GM21786 (cell line): Measurements from ENCODE around the gene AKR1C8.
"Not testable (repeated sequence)": the region's sequence is repeated elsewhere in the genome, so short reads cannot be mapped to it uniquely, and the experiment has no call there.

Experiments used
- ATAC-seq: cut with Tn5 transposase; IDR thresholded peaks from one replicate; pipeline ENCODE4 v1.9.1; 2021; ENCODE audit not compliant: unreplicated experiment

Gene AKR1C8

GRCh38 chr10:5184987-5185775 is at the start of gene AKR1C8:
AKR1C8 (minus strand) TSS chr10:5185150; CDS start chr10:5185104, 46 bp downstream.
- no peak for ATAC-seq

DNA sequence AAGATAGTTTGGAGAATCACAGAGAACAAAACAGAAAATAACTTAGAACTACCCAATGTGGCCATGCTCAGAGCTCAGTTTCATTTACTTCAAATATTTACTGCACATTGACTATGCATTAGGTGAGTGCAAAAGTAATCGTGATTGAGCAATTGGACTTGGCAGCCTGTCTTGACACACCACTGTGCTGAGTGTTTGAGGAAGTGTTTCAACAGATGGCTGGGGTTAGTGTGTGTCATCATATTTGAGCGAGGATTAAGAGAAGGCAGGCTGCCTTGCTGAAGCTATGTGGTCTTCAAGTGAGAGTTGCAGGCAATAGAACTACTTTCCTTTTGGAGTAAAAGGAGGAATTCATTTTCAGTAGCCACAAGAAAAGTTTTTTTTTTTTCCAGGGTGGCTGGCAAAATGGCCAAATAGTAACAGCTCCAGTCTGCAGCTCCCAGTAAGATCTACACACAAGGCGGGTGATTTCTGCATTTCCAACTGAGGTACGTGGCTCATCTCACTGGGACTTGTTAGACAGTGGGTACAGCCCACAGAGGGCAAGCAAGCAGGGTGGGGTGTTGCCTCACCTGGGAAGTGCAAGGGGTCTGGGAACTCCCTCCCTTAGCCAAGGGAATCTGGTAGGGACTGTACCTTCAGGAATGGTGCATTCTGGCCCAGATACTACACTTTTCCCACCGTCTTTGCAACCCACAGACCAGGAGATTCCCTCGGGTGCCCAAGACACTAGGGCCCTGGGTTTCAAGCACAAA is 49.3 kb upstream of the AKR1C8 start:
- ATAC-seq, result no peak

DNA sequence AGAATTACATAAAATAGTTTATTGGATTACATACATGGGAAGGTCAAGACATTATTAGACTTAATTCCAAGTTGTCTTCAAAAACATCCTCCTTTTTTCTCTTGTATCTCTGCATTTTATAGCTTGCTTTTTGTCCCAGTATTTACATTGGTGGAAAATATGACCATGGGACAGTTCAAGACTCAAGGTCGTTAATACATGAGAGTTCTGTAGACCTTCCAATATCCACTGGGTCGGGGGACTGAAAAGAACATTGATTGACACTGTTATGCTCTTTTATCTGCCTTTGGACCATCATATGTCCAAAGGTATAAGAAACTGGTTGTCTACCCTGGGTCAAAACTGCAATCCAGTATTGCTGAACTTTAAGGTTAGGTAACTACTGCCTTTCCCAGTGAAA is 48.4 kb upstream of the AKR1C8 start:
- no peak for ATAC-seq

DNA sequence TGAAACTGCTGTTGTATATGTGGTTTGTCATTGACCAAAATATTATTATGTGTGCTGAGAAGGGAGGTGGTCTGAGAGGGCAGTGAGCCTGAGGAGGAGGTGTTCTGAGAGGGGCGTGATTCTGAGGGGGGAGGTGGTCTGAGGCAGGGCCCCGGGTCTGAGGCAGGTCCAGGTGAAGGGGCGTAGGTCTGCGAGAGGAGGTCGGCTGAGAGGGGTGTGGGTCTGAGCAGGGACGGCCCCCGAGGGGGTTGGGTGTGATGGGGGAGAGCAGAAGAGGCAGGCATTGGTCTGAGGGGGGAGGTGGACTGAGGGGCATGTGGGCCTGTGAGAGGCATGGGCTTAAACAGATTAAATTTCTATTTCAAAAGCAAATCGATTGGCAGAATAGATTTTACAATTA is 44.1 kb upstream of the AKR1C8 start:
- no peak for ATAC-seq

DNA sequence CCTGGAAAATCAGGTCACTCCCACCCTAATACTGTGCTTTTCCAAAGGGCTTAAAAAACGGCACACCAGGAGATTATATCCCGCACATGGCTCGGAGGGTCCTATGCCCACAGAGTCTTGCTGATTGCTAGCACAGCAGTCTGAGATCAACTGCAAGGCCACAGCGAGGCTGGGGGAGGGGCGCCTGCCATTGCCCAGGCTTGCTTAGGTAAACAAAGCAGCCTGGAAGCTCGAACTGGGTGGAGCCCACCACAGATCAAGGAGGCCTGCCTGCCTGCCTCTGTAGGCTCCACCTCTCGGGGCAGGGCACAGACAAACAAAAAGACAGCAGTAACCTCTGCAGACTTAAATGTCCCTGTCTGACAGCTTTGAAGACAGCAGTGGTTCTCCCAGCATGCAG is 38.0 kb upstream of the AKR1C8 start:
- not testable (repeated sequence) for ATAC-seq

DNA sequence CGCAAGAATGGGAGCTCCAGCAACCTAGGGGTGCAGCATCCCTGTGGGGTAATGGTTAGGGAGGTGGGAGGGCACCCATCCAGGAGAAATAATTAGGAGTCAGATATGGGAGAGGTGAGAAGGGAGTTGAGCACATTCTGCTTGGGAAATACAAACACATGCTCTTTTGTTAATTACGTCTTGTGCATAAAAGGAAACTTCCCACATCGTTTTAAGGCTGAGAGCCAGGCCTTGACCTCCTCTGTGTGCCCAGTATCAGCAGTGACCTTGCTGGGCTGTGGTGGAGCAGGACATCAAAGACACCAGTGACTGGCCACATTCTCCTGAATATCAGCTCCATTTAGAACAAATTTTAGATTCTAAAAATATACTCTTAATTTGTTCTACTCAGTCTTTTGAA is 34.3 kb upstream of the AKR1C8 start:
- ATAC-seq, result no peak

GRCh38 chr10:5216801-5217200 is 31.9 kb upstream of the AKR1C8 start:
- ATAC-seq, result no peak

- ATAC-seq, result no peak
Measured at GRCh38 chr10:5211696-5212536, 27.0 kb upstream of the AKR1C8 start.

DNA sequence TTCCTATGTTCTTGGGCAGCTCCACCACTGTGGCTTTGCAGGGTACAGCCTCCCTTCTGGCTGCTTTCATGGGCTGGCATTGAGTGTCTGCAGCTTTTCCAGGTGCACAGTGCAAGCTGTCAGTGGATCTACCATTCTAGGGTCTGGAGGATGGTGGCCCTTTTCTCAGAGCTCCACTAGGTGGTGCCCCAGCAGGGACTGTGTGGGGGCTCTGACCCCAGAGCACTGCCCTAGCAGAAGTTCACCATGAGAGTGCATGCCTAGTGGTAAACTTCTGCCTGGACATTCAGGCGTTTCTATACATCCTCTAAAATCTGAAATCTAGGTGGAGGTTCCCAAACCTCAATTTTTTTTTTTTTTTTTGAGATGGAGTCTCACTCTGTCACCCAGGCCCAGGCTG is 25.3 kb upstream of the AKR1C8 start:
- ATAC-seq, result not testable (repeated sequence)

DNA sequence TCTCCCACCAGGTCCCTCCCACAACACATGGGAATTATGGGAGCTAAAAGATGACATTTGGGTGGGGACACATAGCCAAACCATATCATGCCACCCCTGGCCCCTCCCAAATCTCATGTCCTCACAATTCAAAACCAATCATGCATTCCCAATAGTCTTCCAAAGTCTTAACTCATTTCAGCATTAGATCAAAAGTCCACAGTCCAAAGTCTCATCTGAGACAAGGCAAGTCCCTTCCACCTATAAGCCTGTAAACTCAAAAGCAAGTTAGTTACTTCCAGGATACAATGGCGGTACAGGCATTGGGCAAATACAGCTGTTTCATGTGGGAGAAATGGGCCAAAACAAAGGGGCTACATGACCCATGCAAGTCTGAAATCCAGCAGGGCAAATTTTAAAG is 24.8 kb upstream of the AKR1C8 start:
- ATAC-seq, result not testable (repeated sequence)

- no peak for ATAC-seq
Measured at GRCh38 chr10:5206799-5207198, 21.8 kb upstream of the AKR1C8 start.

GRCh38 chr10:5199398-5199797 is 14.4 kb upstream of the AKR1C8 start:
- no peak for ATAC-seq

GRCh38 chr10:5198386-5198785 is 13.4 kb upstream of the AKR1C8 start:
- no peak for ATAC-seq

GRCh38 chr10:5196702-5197113 is 11.8 kb upstream of the AKR1C8 start, which contains the start of gene AKR1C4:
AKR1C4 (plus strand) TSS chr10:5196837; CDS start chr10:5196868, 31 bp downstream.
- no peak for ATAC-seq

DNA sequence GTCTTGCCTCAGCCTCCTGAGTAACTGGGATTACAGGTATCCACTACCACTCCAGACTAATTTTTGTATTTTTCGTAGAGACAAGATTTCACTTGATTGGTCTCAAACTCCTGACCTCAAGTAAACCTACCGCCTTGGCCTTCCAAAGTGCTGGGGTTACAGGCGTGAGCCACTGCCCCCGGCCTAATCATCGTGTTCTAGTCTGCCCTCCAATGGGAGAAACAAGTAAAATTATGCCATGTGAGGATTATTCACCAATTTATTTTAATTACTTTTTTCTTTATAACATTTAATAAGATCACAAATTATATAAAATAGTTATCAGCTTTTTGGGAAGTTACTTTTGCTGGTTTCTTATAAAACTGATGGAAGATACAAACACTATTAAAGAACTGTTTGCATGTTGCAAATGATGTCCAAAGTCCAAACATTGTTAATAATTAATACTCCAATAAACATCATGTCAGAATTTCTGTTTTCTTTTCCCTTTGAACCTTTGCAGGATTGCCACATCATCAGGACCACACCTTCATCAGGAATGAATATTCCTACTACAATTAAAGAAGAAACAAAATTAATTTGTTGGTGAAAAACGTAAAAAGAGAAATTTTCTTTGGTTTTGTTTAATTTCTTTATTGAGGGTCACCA is 10.9 kb upstream of the AKR1C8 start:
- no peak for ATAC-seq

GRCh38 chr10:5194431-5194830 is 9.5 kb upstream of the AKR1C8 start:
- ATAC-seq, result no peak

- no peak for ATAC-seq
Measured at GRCh38 chr10:5188358-5188757, 3.4 kb upstream of the AKR1C8 start.

DNA sequence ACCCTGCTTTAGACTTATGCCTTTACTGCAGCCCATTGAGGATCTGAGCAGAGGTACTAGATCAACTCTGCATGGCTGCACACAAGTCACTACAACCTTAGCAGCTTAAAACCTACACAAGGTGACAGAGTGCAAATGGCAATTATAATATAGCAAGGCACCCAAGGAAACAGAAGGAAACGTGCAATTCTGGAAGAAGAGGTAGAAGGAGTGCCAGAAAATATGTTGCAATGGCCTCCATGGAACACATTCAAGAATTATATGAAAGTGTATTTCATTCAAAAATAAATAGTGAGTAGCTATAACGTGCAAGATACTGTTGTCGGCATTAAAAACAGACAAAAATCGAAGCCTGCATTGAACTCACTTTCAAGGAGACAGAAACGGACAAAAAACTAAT is 2.9 kb upstream of the AKR1C8 start:
- ATAC-seq, result no peak

GRCh38 chr10:5183923-5184322 is 1.0 kb downstream of the AKR1C8 start:
- ATAC-seq, result no peak

DNA sequence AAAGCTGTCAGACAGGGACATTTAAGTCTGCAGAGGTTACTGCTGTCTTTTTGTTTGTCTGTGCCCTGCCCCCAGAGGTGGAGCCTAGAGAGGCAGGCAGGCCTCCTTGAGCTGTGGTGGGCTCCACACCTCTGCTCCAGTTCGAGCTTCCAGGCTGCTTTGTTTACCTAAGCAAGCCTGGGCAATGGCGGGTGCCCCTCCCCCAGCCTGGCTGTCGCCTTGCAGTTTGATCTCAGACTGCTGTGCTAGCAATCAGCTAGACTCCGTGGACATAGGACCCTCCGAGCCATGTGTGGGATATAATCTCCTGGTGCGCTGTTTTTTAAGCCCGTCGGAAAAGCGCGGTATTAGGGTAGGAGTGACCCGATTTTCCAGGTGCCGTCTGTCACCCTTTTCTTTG is 4.4 kb downstream of the AKR1C8 start:
- ATAC-seq, result not testable (repeated sequence)

- not testable (repeated sequence) for ATAC-seq
Measured at GRCh38 chr10:5175581-5175980, 9.4 kb downstream of the AKR1C8 start.
